MM.1S (cell line): Measurements from ENCODE around the gene SEPTIN11.

ENCODE experiments used
- DNase-seq: peaks from one replicate; pipeline ENCODE4 v3.0.0-alpha.2; 2015
- H2AFZ ChIP-seq: fragments of 300-600 bp; sonication (generic); 2 replicates; pipeline ENCODE4 v1.6.0; 2016; ENCODE audit warnings: antibody characterized with exemption, low read length
- H3F3A ChIP-seq: fragments of 300-600 bp; sonication (generic); 2 replicates; pipeline ENCODE4 v1.6.1; 2016; ENCODE audit warnings: mild to moderate bottlenecking, antibody characterized with exemption, low read length, moderate library complexity, mixed read lengths; ENCODE audit not compliant: insufficient read depth
- H3K27ac ChIP-seq: fragments of 300-600 bp; sonication (generic); 2 replicates; pipeline ENCODE4 v1.5.1; 2016; ENCODE audit warnings: mild to moderate bottlenecking, low read length
- H3K27me3 ChIP-seq: fragments of 300-600 bp; sonication (generic); replicated peaks from 2 replicates; pipeline ENCODE4 v1.6.0; 2016; ENCODE audit warnings: low read length; ENCODE audit not compliant: insufficient read depth
- H3K36me3 ChIP-seq: fragments of 300-600 bp; sonication (generic); replicated peaks from 2 replicates; pipeline ENCODE4 v1.6.1; 2016; ENCODE audit warnings: mild to moderate bottlenecking, low read length, mixed read lengths; ENCODE audit not compliant: insufficient read depth
- H3K4me1 ChIP-seq: fragments of 300-600 bp; sonication (generic); 2 replicates; pipeline ENCODE4 v1.6.1; 2016; ENCODE audit warnings: low read length, mixed read lengths
- H3K4me2 ChIP-seq: fragments of 300-600 bp; sonication (generic); 2 replicates; pipeline ENCODE4 v1.6.0; 2016; ENCODE audit warnings: low read depth, low read length
- H3K4me3 ChIP-seq: fragments of 300-600 bp; sonication (generic); 2 replicates; pipeline ENCODE4 v1.5.1; 2016; ENCODE audit warnings: low read length, mixed read lengths
- H3K79me2 ChIP-seq: fragments of 300-600 bp; sonication (generic); 2 replicates; pipeline ENCODE4 v1.6.1; 2016; ENCODE audit warnings: mixed run types, low read length, mixed read lengths
- H3K9ac ChIP-seq: fragments of 300-600 bp; sonication (generic); 2 replicates; pipeline ENCODE4 v1.6.1; 2016; ENCODE audit warnings: low read length, mixed read lengths
- H3K9me2 ChIP-seq: fragments of 300-600 bp; sonication (generic); replicated peaks from 2 replicates; pipeline ENCODE4 v1.6.1; 2016; ENCODE audit warnings: mild to moderate bottlenecking, low read length, mixed read lengths; ENCODE audit not compliant: insufficient read depth
- H3K9me3 ChIP-seq: fragments of 300-600 bp; sonication (generic); replicated peaks from 2 replicates; pipeline ENCODE4 v1.6.1; 2016; ENCODE audit warnings: mild to moderate bottlenecking, low read length, mixed read lengths; ENCODE audit not compliant: insufficient read depth
- H4K20me1 ChIP-seq: fragments of 300-600 bp; sonication (generic); 2 replicates; pipeline ENCODE4 v1.6.1; 2016; ENCODE audit warnings: mild to moderate bottlenecking, low read length, moderate library complexity, mixed read lengths; ENCODE audit not compliant: insufficient read depth
- EZH2 ChIP-seq: fragments of 300-600 bp; sonication (generic); optimal IDR thresholded peaks from 2 replicates; pipeline ENCODE3; 2017; ENCODE audit warnings: low read depth, mild to moderate bottlenecking, antibody characterized with exemption, low read length, mixed read lengths
- EZH2phosphoT487 ChIP-seq: fragments of 300-600 bp; sonication (generic); IDR thresholded peaks from 2 replicates; pipeline ENCODE4 v1.6.1; 2018; ENCODE audit warnings: antibody characterized with exemption, low read length
- TF ChIP-seq, protein P1 (sequence below): fragments of 300-600 bp; sonication (generic); IDR thresholded peaks from 2 replicates; pipeline ENCODE4 v1.5.1; 2016; ENCODE audit warnings: antibody characterized with exemption, low read length, mixed read lengths

SEPTIN11 gene

DNA sequence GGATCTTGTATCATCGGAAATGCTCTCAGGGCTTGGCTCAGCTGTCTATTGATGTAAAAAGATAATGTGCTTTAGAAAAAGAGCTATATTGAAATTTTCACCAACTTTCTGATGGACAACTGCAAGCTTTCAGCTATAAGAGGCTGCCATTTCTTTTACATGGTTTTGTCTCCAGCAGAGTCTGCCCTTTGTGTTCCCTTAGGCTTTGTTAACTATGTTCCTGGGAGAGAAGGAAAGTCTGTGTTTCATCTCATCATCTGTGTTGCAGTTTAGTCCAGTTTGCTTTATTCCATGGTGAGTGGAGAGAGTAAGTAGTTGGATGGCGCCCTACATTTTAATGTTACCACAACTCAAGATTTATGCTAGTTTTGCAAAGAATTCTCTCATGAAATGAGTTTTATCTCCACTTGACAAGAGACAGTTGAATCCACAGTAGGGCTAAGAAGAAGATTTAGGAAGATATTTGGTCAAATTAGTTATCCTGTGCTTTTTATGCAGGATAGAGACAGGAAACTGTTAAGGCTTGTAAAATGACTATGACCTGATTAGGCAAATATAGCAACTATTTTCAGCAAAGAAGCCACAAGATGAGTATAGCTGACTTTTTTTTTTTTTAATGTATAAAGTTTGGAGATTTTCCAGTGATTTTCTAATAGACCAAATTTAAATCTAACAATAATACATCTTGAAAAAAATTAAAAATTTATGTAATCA is 16.5 kb downstream of the SEPTIN11 start:
- Histone ChIP-seq H3K79me2 (peaks cover 27% of the 10 kb centered on the region), H3F3A (no peaks in the 10 kb centered on the region)
- TF ChIP-seq EZH2: no peak
- TF ChIP-seq, protein P1, sequence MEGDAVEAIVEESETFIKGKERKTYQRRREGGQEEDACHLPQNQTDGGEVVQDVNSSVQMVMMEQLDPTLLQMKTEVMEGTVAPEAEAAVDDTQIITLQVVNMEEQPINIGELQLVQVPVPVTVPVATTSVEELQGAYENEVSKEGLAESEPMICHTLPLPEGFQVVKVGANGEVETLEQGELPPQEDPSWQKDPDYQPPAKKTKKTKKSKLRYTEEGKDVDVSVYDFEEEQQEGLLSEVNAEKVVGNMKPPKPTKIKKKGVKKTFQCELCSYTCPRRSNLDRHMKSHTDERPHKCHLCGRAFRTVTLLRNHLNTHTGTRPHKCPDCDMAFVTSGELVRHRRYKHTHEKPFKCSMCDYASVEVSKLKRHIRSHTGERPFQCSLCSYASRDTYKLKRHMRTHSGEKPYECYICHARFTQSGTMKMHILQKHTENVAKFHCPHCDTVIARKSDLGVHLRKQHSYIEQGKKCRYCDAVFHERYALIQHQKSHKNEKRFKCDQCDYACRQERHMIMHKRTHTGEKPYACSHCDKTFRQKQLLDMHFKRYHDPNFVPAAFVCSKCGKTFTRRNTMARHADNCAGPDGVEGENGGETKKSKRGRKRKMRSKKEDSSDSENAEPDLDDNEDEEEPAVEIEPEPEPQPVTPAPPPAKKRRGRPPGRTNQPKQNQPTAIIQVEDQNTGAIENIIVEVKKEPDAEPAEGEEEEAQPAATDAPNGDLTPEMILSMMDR: no peak
- no peak for TF ChIP-seq EZH2phosphoT487

GRCh38 chr4:76968937-76969336 is 19.4 kb downstream of the SEPTIN11 start:
- H2AFZ ChIP-seq: no peak overlapping the region
- no peaks in the 10 kb centered on the region for H3K4me1 ChIP-seq
- H3K4me2 ChIP-seq: no peak overlapping the region
- H3K9ac ChIP-seq: no peak overlapping the region
- no peaks in the 10 kb centered on the region for H3K9me2 ChIP-seq
- H3F3A ChIP-seq: no peaks in the 10 kb centered on the region
- H3K79me2 ChIP-seq: peaks cover 19% of the 10 kb centered on the region
- no peaks in the 10 kb centered on the region for H4K20me1 ChIP-seq
- H3K27me3 ChIP-seq: no peaks in the 10 kb centered on the region
- H3K9me3 ChIP-seq: no peaks in the 10 kb centered on the region
- no peak overlapping the region for H3K27ac ChIP-seq
- H3K36me3 ChIP-seq: no peaks in the 10 kb centered on the region
- H3K4me3 ChIP-seq: no peak overlapping the region
- TF ChIP-seq EZH2: no peak
- no peak for TF ChIP-seq EZH2phosphoT487
- TF ChIP-seq, protein P1: no peak
- no peak for DNase-seq

More for the DNA sequence above, 16.5 kb downstream of the SEPTIN11 start:
- no peak for DNase-seq
- H3K9me3 ChIP-seq: no peaks in the 10 kb centered on the region
- no peaks in the 10 kb centered on the region for H3K9me2 ChIP-seq
- no peak overlapping the region for H2AFZ ChIP-seq
- H3K27ac ChIP-seq: no peak overlapping the region
- H3K9ac ChIP-seq: no peak overlapping the region
- no peak overlapping the region for H3K4me2 ChIP-seq
- no peaks in the 10 kb centered on the region for H3K4me1 ChIP-seq
- H3K27me3 ChIP-seq: no peaks in the 10 kb centered on the region
- no peaks in the 10 kb centered on the region for H4K20me1 ChIP-seq
- no peak overlapping the region for H3K4me3 ChIP-seq
- no peaks in the 10 kb centered on the region for H3K36me3 ChIP-seq

- no peaks in the 10 kb centered on the region for H3F3A ChIP-seq
Observed at GRCh38 chr4:76969495-76969894, 19.9 kb downstream of the SEPTIN11 start.

More at GRCh38 chr4:76969495-76969894, 19.9 kb downstream of the SEPTIN11 start:
- Histone ChIP-seq H3K9ac (no peak overlapping the region), H3K4me3 (no peak overlapping the region), H3K27ac (no peak overlapping the region), H2AFZ (no peak overlapping the region), H3K4me2 (no peak overlapping the region), H4K20me1 (no peaks in the 10 kb centered on the region), H3K36me3 (no peaks in the 10 kb centered on the region), H3K79me2 (peaks cover 15% of the 10 kb centered on the region), H3K4me1 (no peaks in the 10 kb centered on the region), H3K9me2 (no peaks in the 10 kb centered on the region), H3K27me3 (no peaks in the 10 kb centered on the region), H3K9me3 (no peaks in the 10 kb centered on the region)
- TF ChIP-seq, protein P1: no peak
- no peak for DNase-seq
